ENCODE data around the gene DNAI4.

- TF ChIP-seq EZH2 (IDR thresholded peaks at IDR 0.05; ENCODE audit: insufficient read depth, poor library complexity, severe bottlenecking) = no peak
- TF ChIP-seq EZH2phosphoT487 (IDR thresholded peaks at IDR 0.05; ENCODE audit: insufficient read depth, low read depth) = no peak
Observed at GRCh38 chr1:66770240-66770639, 154.4 kb downstream of the DNAI4 start.
